Uterus (tissue), 4 donors: ENCODE data around the gene TSPO. TPM values are rescaled to one million over a fixed set of nuclear protein-coding genes. Genes with fewer than 3 reads are reported as not detected.
A peak's percentile ranks its signal among the peaks of the same experiment; 100 is the strongest.

ENCODE experiments used
- DNase-seq, 2 donors: peaks; one replicate each; pipeline ENCODE4 v3.0.0-alpha.2; 2019 to 2020
- H3K27ac ChIP-seq, 2 donors: fragments of 200-600 bp; sonication (generic); 1 replicate in 1 of 2; 2 replicates in 1 of 2; pipeline ENCODE4 v1.5.1; 2016 to 2018
- H3K27me3 ChIP-seq, 2 donors: fragments of 200-600 bp; sonication (generic); one replicate each; pipeline ENCODE4 v1.5.1; 2018 to 2019; ENCODE audit warnings: control low read depth in 1 of 2
- H3K36me3 ChIP-seq, 2 donors: fragments of 200-600 bp; sonication (generic); one replicate each; pipeline ENCODE4 v1.5.1; 2019; ENCODE audit warnings: control low read depth in 1 of 2
- H3K4me1 ChIP-seq, 2 donors: fragments of 200-600 bp; sonication (generic); one replicate each; pipeline ENCODE4 v1.5.1; 2018 to 2019; ENCODE audit warnings: control low read depth in 1 of 2
- H3K4me3 ChIP-seq, 2 donors: fragments of 200-600 bp; sonication (generic); 1 replicate in 1 of 2; 2 replicates in 1 of 2; pipeline ENCODE4 v1.5.1; 2018 to 2019; ENCODE audit warnings: mild to moderate bottlenecking in 1 of 2
- H3K9me3 ChIP-seq, 2 donors: fragments of 200-600 bp; sonication (generic); one replicate each; pipeline ENCODE4 v1.5.1; 2019; ENCODE audit warnings: control low read depth in 1 of 2
- POLR2A ChIP-seq, 2 donors: fragments of 450-650 bp; IDR thresholded peaks; one replicate each; pipeline ENCODE4 v1.6.1; 2016; ENCODE audit warnings: antibody characterized with exemption in 2 of 2, mild to moderate bottlenecking in 1 of 2, moderate library complexity in 1 of 2
- intact Hi-C: fragments of 100-400 bp; cut with DNase I; formaldehyde crosslinking; loops from one replicate; pipeline ENCODE4 v1.15.1; 2023; ENCODE audit warnings: low total_unique reads
- total RNA-seq, 4 donors: library from RNA; depleted of rRNA in 3 of 4; stranded (reverse); fragments of >200 nt in 3 of 4; gene quantifications; one replicate each; pipeline versions ENCODE4 v1.1.0 to v1.2.4, GENCODE V29; 2014 to 2023
- TF ChIP-seq, protein P1 (sequence below), 4 experiments: fragments of 200-600 bp in 2 of 4; fragments of 450-650 bp in 2 of 4; sonication (generic) in 2 of 4; IDR thresholded peaks; one replicate each; pipeline ENCODE4 v1.5.1; 2016 to 2019; ENCODE audit warnings: antibody characterized with exemption in 4 of 4, mild to moderate bottlenecking in 2 of 4, moderate library complexity in 1 of 4
- donor health status: DM: yes; HTN: yes; CAD: no.

The TSPO gene
- total RNA-seq, 4 donors from 2014 or later: 73.7 to 267 (median 148) TPM

DNA sequence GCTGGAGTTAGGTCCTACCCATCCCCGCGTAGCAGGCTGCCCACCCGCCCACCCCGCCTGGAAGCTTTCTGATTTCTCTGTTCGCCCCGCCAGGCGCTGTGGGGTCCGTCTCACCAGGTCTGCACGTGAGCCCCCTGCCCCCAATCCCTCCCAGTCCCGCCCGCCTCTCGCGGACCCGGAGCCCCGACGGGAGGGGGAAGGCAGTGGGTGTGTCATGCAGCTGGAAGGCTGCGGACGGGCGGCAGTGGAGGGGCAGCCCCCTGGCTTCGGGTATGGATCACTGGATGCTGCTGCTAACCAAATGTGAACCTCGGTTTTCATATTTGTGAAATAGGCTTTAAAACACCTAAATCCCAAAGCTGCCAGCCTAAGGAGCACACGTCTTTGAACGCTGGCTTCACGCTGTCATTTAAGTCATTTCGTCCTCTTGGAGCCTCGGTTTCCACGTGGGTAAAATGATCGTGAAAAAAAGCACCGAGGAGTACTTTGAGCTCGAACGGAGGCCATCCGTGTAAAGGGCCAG, 41.4 kb upstream of the TSPO start:
- H3K36me3 ChIP-seq: no peaks in the 10 kb centered on the region
- no peak overlapping the region for H3K4me3 ChIP-seq
- no peak overlapping the region for H3K27ac ChIP-seq
- peaks cover 0 to 12% of the 10 kb centered on the region in 2 donors for H3K4me1 ChIP-seq
- TF ChIP-seq POLR2A (IDR thresholded peaks at IDR 0.05): no peak
- TF ChIP-seq, protein P1, sequence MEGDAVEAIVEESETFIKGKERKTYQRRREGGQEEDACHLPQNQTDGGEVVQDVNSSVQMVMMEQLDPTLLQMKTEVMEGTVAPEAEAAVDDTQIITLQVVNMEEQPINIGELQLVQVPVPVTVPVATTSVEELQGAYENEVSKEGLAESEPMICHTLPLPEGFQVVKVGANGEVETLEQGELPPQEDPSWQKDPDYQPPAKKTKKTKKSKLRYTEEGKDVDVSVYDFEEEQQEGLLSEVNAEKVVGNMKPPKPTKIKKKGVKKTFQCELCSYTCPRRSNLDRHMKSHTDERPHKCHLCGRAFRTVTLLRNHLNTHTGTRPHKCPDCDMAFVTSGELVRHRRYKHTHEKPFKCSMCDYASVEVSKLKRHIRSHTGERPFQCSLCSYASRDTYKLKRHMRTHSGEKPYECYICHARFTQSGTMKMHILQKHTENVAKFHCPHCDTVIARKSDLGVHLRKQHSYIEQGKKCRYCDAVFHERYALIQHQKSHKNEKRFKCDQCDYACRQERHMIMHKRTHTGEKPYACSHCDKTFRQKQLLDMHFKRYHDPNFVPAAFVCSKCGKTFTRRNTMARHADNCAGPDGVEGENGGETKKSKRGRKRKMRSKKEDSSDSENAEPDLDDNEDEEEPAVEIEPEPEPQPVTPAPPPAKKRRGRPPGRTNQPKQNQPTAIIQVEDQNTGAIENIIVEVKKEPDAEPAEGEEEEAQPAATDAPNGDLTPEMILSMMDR (IDR thresholded peaks at IDR 0.05): no peak
- intact Hi-C loops: loop anchor here (5.0 kb wide), 1 partner anchor 1432 kb away; no protein-coding TSS in a partner anchor
- H3K9me3 ChIP-seq: no peaks in the 10 kb centered on the region
- no peak for DNase-seq
- H3K27me3 ChIP-seq: peaks cover 8 to 14% of the 10 kb centered on the region in 2 donors

DNA sequence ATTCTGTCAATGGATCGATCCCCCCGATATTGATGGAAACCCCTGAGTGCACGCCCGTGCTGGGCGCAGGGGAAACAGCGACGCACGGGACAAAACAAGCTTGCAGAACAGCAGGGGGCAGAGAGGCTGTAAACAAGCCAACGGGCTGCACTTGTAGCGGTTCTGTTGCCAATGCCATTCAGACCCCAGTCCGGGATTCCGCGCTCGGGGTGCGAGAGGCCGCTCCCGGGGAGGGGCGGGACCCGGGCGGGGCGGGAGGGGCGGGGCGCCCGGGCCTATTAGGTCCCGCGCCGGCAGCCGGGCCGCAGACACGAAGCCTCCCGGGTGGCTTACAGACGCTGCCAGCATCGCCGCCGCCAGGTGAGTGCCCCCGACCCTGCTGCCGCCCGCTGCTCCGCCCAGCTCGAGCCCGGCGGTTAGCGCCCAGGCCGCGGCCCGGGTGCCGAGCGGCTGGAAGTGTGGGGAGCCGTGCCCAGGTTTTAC, 40.9 kb upstream of the TSPO start, which contains the start of gene BIK:
Gene BIK (plus strand): TSS at position 307 of the 483 bp plus-strand sequence. CDS start 13,273 bp downstream, outside the sequence.
- intact Hi-C loops: loop anchor here (5.0 kb wide), 1 partner anchor 1432 kb away; no protein-coding TSS in a partner anchor
- Histone ChIP-seq H3K36me3 (no peaks in the 10 kb centered on the region), H3K9me3 (no peaks in the 10 kb centered on the region), H3K27ac (no peak within 1 kb of the TSS), H3K4me3 (peak within 1 kb of the TSS; percentile 3 to 28), H3K4me1 (peaks cover 0 to 12% of the 10 kb centered on the region in 2 donors), H3K27me3 (peaks cover 8 to 14% of the 10 kb centered on the region in 2 donors)
- TF ChIP-seq POLR2A (IDR thresholded peaks at IDR 0.05): no peak
- TF ChIP-seq, protein P1 (IDR thresholded peaks at IDR 0.05): peak in 1 of 4 experiments; percentile 8
- DNase-seq: peak in 1 of 2 donors; percentile 27

DNA sequence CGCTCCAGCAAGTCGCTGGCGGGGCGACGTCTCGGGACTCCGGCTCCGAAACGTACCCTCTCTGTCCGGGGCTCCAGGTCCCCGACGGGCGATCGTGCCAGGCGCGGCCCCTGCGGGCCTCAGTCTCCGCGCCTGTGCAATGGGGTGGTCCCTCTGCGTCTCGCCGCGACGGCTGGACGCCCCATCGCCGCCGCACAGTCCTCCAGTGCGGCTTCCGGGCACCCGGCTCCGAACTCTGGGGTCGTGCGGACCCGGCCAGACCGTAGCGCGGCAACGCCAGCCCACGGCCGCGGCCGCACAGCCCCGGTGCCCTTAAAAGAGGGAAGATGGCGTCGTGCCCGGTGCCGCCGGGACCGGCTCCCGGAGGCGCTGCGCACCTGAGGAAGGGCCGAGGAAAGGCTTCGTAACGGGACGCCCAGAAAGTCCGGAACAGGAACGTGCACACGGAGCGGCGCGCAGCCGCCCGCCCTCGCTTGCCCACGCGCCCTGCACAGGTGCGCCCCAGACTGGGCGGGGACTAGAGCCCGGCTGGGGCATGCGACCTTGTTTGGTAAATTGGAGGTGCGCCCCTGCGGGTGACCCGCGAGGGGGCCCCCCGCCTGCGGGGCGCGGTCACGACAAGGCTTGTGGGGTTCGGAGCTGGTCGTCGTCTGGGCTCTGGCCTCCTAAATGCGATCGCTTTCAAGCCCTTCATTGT, 40.3 kb upstream of the TSPO start:
- Histone ChIP-seq H3K4me3 (peak overlapping the region; percentile 3 to 28), H3K4me1 (peaks cover 0 to 12% of the 10 kb centered on the region in 2 donors), H3K27ac (no peak overlapping the region), H3K9me3 (no peaks in the 10 kb centered on the region), H3K27me3 (peaks cover 8 to 14% of the 10 kb centered on the region in 2 donors), H3K36me3 (no peaks in the 10 kb centered on the region)
- no peak for DNase-seq
- intact Hi-C loops: loop anchor here (5.0 kb wide), 1 partner anchor 1431 kb away; no protein-coding TSS in a partner anchor
- no peak for TF ChIP-seq POLR2A (IDR thresholded peaks at IDR 0.05)
- TF ChIP-seq, protein P1 (IDR thresholded peaks at IDR 0.05): no peak

DNA sequence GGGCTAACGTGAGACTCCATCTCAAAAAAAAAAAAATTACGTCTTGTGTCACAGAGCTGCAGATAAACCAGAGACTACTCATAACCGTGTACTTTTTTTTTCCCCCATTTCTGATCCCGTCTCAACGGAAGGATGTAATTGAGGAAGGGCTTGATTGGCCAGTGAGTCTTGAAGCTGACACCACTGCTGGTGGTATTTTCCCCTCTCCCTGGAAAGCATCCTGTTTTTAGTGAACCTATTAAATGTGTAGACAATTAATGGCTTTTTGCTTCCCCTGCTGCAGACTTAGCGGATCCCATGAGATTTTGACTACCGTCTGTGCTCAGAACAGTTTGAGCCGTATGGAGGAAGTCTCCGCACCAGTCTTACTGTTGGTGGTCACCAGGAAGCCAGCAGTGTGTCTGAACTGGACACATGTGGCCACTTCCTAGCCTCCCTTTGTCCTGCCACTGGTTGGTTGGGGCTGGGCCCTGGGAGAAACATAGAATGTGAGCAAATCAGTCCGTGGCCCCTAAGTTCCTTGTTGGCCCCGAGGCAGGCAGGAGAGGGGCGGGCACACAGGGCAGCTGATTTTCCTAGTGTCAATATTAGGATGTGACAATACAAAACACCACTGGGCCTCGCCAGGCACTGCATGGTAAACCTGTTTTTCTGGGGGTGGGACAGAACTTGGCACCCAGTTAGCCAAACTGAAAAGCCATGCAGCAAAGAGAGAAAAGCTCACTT, 37.7 kb upstream of the TSPO start:
- no peak overlapping the region for H3K4me3 ChIP-seq
- H3K27me3 ChIP-seq: peaks cover 8 to 14% of the 10 kb centered on the region in 2 donors
- H3K9me3 ChIP-seq: no peaks in the 10 kb centered on the region
- peaks cover 0 to 12% of the 10 kb centered on the region in 2 donors for H3K4me1 ChIP-seq
- TF ChIP-seq, protein P1 (IDR thresholded peaks at IDR 0.05): no peak
- TF ChIP-seq POLR2A (IDR thresholded peaks at IDR 0.05): no peak
- intact Hi-C loops: loop anchor here (5.0 kb wide), 1 partner anchor 1429 kb away; no protein-coding TSS in a partner anchor
- H3K27ac ChIP-seq: no peak overlapping the region
- DNase-seq: no peak
- H3K36me3 ChIP-seq: no peaks in the 10 kb centered on the region
